ENCODE measurements around the gene VOPP1.

The VOPP1 gene

DNA sequence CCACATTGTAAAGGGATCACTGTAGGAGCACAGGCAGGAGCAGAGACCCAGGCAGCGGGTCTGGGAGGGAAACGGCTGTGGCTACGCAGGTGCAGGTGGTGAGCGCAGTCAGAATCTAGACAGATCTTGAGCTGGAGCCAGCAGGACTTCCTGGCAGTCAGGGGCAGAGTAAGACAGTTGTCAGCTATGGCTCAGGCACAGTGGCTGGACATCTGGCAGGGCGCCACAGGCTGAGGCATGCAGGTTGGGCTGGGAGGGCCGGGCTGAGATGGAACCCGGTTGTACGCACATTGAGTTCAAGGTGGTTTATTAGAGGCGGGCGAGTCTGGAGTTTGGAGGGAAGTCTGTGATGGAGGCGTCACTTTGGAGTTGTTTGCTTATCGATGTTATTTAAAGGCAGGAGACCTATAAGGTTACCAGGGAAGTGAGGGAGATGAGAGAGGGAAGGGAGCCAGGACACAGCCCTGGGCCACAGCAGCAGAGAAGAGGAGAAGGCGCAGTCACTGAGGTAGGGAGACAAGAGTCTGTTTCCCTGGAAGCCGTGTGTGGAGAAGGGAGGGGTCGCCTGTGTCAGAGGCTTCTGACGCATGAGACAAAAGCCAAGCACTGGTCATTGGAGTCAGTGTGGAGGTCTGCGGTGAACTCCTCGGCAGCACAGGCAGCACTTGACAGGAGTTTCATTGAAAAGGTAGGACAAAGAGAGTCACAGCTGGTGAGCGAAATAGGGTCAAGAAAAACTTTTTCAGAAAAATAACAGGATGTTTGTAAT is 133.4 kb downstream of the VOPP1 start:
- DNase-seq (ENCODE audit: extremely low read depth in 1 of 2, low read depth in 1 of 2): no peak

DNA sequence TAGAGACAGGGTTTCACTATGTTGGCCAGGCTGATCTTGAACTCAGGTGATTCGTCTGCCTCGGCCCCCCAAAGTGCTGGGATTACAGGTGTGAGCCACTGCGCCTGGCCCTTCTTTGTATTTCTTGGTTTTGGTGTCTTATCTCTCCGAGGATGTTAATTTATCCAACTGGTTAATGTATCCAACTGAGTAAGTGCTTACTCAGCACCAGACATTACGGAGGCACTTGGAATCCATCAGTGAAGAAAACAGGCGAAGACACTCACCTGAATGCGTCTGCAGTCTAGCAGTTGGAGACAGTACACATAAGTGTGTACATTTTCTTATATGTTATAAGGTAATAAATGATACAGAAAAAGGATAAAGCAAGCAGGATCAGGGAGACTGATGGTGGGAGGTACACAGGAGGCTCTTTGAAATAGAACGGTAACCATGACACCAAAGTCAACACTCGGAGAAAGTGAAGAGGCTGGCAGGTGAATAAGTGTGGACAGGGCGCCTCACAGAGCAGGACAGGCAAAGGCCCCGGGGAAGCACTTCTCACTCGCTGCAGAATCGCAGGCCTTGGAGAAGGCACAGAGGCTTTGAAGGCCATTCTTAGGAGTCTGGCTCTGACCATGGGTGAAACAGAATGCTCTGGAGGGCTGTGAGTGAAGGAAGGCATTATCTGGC is 134.1 kb downstream of the VOPP1 start:
- DNase-seq (ENCODE audit: extremely low read depth in 1 of 2, low read depth in 1 of 2): no peak

DNA sequence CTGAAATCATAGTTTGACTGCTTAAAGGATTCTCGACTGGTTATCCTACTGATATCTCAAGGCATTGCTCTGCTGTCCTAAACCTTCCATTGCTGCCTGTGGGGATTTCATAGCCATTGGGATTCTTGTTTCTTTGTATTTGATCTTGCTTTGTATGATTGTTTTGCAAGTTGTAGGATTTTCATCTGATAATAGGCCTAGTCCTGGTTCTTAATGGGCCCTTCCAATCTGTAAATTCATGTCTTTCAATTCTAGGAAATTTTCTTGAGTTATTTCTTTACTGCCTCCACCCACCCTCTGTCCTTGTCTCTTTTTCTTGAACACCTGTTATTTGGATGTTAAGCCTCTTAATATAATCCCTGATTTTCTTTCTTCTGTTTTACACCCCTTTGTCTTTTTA is 134.9 kb downstream of the VOPP1 start:
- no peak for DNase-seq (ENCODE audit: extremely low read depth in 1 of 2, low read depth in 1 of 2)

DNA sequence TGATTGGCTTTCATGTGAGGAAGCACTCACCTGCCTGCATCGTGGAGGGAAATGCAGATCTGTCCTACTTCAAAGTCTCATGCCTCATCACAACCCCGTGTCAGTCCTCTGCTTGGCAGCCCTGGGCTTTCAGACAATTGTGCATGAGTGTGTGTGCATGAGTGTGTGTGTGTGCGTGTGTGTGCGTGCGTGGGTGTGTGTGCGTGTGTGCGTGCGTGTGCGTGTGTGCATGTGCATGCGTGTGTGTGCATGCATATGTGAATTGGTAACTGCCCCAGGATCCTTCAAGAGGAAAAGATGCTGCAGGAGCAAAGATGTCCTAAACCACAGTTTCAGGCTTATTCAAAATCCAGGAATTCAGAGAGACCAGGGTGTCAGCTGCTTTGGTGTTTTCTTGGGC is 135.8 kb downstream of the VOPP1 start:
- no peak for DNase-seq (ENCODE audit: extremely low read depth in 1 of 2, low read depth in 1 of 2)

DNA sequence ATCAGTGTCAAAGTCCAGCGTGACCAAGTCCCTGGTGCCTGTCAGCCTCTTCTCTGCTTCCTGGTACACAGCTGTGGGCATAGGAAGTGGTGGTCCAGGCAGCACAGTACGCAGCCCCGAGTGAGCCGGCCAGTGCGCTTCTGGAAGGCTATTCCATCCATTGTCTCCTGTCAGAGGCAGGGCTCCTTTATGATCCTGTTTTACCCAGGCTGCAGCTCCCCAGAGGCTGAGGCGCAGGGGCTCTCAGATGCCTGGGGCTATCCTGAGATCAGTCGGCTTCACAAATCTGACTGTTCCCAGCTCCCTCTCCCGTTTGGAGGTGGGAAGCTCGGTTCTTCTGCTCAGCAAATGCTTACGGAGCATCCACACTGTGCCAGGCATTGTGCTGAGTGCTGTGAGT is 136.8 kb downstream of the VOPP1 start:
- DNase-seq (ENCODE audit: extremely low read depth in 1 of 2, low read depth in 1 of 2): no peak

DNA sequence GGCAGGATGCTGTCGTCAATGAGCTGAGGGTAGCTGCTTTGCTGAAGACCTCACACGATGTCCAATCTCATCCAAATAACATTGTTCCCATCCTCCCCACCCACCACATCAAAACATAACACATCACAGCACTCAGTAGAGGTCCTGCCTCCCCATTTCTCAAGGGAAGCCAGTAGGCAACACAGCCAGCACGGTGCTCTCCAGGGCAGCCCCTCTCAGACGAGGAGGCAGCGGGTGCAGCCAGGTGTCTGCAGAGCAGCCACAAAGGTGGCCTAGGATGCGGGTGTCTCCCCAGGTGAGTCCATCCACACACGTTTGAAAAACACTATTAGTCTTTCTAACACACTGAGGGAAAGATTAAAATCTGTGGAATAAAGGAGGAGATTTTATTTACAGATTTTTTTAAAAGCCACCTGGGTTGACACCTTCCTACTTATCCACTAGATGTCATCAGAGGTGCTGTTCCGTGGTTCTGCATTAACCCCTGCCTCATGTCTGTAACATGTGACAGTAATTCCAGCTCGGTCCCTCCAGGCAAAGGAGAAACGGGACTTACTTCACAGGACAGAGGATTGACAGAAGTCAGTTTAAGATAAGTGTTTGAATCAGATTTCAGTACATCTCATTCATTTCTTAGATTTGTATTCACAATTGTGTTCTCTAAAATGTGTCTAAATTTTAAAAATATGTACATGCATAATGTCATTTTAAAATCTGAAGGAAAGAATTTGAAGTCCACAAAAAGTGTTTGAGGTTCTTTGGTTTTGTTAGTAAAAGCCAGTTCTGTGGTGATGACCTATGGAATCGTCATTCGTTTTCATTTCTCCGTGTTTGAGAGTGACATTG is 139.1 kb downstream of the VOPP1 start:
- no peak for DNase-seq (ENCODE audit: extremely low read depth in 1 of 2, low read depth in 1 of 2)

DNA sequence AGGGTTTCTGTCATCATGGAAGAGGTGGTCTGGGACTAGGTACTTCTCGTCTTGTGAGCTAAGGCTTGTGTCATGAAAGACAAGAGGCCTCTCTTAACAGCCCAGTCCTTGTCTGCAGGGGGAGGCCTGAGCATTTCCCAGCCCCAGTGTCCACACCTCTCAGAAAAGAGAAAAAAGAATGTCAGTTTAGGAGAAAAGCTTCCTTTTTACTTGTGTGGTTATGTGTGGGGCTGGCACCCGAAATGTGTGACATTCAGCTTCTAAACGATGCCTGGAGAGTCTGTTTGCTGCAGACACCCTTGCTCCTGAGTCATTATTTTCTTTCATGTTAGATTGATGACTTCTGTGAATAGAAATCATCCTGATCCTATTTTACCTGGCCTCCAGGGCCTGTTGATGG is 139.8 kb downstream of the VOPP1 start:
- no peak for DNase-seq (ENCODE audit: extremely low read depth in 1 of 2, low read depth in 1 of 2)

DNA sequence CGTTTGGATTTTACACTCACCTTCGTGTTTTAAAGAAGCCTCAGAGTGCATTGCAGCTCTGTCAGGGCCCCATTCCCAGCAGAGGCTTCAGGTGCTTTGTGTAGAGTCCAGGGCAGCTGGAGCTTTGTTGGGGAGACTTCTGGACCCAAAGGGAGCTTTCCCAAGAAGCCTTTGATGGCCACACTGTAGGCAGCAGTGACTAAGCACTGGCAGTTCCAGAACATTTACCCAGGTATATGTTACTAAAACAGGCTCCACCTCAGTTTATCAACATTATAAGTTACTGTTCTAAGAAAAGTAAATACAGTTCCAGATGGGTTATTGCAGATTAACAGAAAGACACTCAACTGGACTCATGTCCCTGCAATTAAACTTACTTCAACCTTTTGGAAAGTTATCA is 140.4 kb downstream of the VOPP1 start:
- DNase-seq (ENCODE audit: extremely low read depth in 1 of 2, low read depth in 1 of 2): no peak

DNA sequence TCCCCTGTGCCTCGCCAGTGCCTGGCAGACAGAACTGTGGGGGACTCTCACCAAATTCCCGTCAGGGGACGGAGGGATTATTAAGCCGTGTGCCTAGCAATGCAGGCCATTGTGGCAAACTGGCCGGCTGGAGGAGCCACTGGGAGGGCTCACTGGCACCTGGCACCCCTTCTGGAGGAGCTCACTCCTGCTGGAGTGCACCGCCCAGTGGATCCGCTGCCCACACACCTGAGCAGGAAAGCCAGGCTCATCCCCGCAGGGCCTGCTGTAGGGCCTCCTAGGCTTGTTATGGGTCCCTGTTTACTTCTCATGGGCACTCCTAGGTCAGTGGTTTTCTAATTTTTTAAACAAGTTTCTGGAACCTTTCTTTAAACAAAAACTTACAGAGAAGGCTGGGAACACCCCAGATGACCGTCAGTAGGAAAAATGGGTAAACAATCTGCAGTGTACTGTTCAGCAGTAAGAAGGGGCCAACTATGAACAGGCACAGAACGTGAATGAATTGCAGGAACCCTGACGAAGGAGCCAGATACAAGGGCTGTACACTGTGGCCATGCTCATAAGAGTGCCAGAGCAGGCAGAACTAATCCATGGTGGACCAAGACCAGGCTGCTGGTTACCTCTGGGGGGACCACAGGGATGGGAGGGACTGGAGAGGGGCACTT is 142.3 kb downstream of the VOPP1 start:
- no peak for DNase-seq (ENCODE audit: extremely low read depth in 1 of 2, low read depth in 1 of 2)

DNA sequence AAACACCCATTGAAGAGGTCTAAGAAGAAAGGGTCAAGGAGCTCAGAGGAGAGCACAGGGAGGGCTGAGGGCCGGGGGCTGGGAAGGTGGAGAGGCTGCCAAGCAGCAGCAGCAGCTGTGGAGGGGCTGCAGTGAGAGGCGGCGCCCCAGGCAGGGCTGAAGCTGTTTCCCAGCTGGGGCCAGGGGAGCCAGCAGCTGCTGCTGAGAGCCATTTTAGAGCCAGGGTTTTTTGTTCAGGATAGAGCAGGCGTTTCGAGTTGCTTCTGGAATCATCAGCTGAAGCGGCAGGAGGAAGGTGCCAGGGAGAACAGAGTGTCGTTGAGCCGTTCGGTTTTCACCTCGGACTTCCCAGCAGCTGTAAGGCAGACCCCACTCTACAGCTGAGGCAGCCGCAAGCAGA is 144.5 kb downstream of the VOPP1 start:
- DNase-seq (ENCODE audit: extremely low read depth in 1 of 2, low read depth in 1 of 2): no peak

DNA sequence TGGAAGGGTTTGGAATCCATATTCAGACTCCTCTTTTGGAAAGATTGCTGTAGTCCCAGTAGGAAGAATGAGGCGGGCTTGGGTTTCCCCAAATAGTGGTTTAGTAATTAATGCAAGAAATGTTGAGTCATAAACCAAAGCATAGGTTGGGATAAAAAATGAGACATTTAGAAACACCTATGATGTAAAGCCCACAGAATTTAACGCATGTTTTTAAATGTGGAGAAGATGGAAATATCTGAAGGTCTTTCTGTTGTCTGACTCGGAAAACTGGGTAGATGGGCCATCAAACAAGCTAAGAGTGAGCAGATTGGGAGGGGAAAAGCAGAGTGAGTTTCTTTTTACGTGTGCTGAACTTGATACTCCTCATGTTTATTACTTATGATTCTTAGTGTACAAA is 145.0 kb downstream of the VOPP1 start:
- no peak for DNase-seq (ENCODE audit: extremely low read depth in 1 of 2, low read depth in 1 of 2)

DNA sequence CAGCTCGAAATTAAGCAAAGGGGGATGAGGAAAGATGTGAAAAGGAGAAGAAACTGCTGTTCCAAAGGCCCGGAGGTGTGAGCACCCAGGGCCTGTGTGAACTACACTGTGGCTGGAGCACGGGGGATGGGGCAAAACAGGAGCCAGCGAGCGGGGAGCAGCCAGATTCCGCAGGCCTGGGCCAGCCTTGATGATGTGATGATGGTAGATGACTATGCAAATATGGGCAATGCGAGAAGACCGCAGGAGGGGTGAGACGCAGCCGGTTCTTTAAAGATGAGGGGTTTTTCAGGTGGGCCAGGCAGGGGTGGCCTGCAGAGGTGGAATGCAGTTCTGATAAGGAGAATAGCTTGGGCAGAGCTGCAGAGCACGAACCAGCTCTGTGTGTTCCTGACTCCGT is 145.6 kb downstream of the VOPP1 start:
- DNase-seq (ENCODE audit: extremely low read depth in 1 of 2, low read depth in 1 of 2): no peak

DNA sequence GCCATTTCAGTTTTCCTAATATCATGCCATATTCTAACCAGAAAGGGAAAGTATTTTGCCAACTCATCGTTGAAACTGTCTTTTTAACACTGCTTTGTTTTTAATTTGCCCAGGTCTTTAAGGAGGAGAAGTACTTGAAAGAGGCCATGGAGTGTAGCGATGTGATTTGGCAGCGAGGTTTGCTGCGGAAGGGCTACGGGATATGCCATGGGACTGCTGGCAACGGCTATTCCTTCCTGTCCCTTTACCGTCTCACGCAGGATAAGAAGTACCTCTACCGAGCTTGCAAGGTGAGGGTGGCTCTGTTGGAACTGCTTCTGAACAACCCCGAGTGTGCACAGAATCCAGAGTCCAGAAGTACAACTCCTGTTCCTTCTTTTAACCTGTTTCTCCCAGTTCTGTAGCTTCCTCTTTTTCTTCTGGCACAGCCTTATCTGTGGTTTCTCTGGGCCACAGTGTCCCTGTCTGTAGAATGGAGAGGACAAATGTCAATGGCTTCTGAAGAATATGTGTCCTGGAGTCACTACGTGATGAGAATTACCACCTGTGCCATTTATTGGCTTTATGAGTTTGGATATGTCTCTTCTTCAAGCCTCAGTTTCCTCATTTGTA is 147.1 kb downstream of the VOPP1 start:
- no peak for DNase-seq (ENCODE audit: extremely low read depth in 1 of 2, low read depth in 1 of 2)

DNA sequence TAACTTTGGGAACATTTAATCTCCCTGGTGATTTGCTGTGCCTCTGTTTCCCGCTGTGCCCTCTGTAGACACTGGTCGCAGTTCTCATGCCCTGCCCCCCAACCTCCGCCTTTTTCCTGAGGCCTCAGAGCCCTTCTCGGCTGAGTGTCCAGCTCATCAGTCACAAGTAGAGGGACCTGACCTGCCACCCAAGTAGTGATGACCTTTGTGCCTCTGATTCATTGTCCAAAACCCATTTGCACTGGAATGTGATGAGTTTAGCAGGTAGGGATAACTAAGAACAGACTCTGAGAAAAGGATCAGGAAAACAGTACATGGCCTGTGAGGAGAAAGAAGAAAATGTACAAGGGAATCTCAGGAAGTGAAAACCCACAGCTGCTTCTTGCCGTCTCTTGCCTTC is 148.4 kb downstream of the VOPP1 start:
- DNase-seq (ENCODE audit: extremely low read depth in 1 of 2, low read depth in 1 of 2): no peak

DNA sequence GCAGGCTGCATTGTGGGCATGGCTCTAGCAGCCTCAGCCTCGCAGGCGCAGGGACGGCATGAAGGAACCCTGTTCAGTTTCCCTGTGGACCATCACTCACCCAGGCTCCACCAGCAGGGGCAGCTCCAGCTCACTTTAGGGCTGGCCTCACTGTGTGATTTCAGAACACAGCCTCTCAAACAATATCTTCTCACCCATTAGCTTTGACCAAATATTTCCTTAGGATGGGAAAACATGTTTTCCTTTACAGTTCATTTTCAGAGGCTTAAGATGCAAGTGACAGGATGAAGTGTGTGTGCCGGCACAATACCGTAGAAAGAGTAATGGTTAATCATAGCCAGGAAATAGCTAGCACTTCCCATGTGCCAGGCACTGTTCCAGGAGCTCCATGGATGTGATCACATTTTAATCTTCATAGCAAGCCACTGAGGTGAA is 149.0 kb downstream of the VOPP1 start:
- DNase-seq (ENCODE audit: extremely low read depth in 1 of 2, low read depth in 1 of 2): no peak

Measured in activated CD8-positive, alpha-beta memory T cell treated with anti-CD3 and anti-CD28 coated beads for 1 hour (primary cell).